Tibial nerve (tissue), 4 donors: ENCODE measurements around the gene MAST2. TPM values are rescaled to one million over a fixed set of nuclear protein-coding genes. Genes with fewer than 3 reads are reported as not detected.

ENCODE experiments used
- DNase-seq, 2 donors: peaks; one replicate each; pipeline ENCODE4 v3.0.0-alpha.2; 2019; ENCODE audit warnings: low spot score in 2 of 2
- H3K27ac ChIP-seq, 4 donors: fragments of 200-600 bp; sonication (generic) in 3 of 4; one replicate each; pipeline ENCODE4 v1.5.1; 2017 to 2019; ENCODE audit warnings: mild to moderate bottlenecking in 1 of 4
- H3K27me3 ChIP-seq, 2 donors: fragments of 200-600 bp; sonication (generic) in 1 of 2; one replicate each; pipeline versions ENCODE4 v1.5.1 to v1.6.0; 2017 to 2019
- H3K36me3 ChIP-seq, 3 donors: fragments of 200-600 bp; sonication (generic); one replicate each; pipeline ENCODE4 v1.5.1; 2018 to 2019
- H3K4me1 ChIP-seq, 4 donors: fragments of 200-600 bp; sonication (generic) in 3 of 4; one replicate each; pipeline ENCODE4 v1.5.1; 2017 to 2019
- H3K4me3 ChIP-seq, 4 donors: fragments of 200-600 bp; sonication (generic) in 3 of 4; one replicate each; pipeline ENCODE4 v1.5.1; 2017 to 2019; ENCODE audit warnings: mild to moderate bottlenecking in 1 of 4, moderate library complexity in 1 of 4
- H3K9me3 ChIP-seq, 4 donors: fragments of 200-600 bp; sonication (generic) in 3 of 4; one replicate each; pipeline ENCODE4 v1.5.1; 2017 to 2019
- EP300 ChIP-seq, 2 donors: sonication (generic); formaldehyde crosslinking; IDR thresholded peaks; one replicate each; pipeline ENCODE4 v1.6.1; 2017; ENCODE audit warnings: antibody characterized with exemption in 2 of 2, mild to moderate bottlenecking in 1 of 2
- POLR2A ChIP-seq, 2 donors: fragments of 450-650 bp; IDR thresholded peaks; one replicate each; pipeline ENCODE4 v1.6.1; 2017; ENCODE audit warnings: antibody characterized with exemption in 2 of 2, mild to moderate bottlenecking in 2 of 2, moderate library complexity in 2 of 2
- WGBS, 2 donors: methylation state at CpG; one replicate each; pipeline ENCODE4 v1.1.5; 2018; 5-methylcytosine and 5-hydroxymethylcytosine counted together
- total RNA-seq, 4 donors: library from RNA; depleted of rRNA; stranded (reverse); fragments of >200 nt; gene quantifications; one replicate each; pipeline ENCODE4 v1.1.0, GENCODE V29; 2016
- TF ChIP-seq, protein P1 (sequence below), 5 experiments: fragments of 200-600 bp in 3 of 5; fragments of 450-650 bp in 2 of 5; sonication (generic) in 3 of 5; IDR thresholded peaks; one replicate each; pipeline ENCODE4 v1.5.1; 2016 to 2019; ENCODE audit warnings: antibody characterized with exemption in 5 of 5, mild to moderate bottlenecking in 3 of 5, moderate library complexity in 2 of 5

MAST2 gene
- total RNA-seq, 4 donors from 2014 or later: 38.0 to 122 (median 57.1) TPM

GRCh38 chr1:45863218-45863617, 59.8 kb downstream of the MAST2 start:
- no peak overlapping the region for H3K27ac ChIP-seq
- peaks cover 0 to 25% (median 2%) of the 10 kb centered on the region in 4 donors for H3K4me1 ChIP-seq
- 37 to 44% methylated on average over 2 of the region's 2 CpGs for WGBS, 2 donors
- no peaks in the 10 kb centered on the region for H3K9me3 ChIP-seq
- TF ChIP-seq, protein P1, sequence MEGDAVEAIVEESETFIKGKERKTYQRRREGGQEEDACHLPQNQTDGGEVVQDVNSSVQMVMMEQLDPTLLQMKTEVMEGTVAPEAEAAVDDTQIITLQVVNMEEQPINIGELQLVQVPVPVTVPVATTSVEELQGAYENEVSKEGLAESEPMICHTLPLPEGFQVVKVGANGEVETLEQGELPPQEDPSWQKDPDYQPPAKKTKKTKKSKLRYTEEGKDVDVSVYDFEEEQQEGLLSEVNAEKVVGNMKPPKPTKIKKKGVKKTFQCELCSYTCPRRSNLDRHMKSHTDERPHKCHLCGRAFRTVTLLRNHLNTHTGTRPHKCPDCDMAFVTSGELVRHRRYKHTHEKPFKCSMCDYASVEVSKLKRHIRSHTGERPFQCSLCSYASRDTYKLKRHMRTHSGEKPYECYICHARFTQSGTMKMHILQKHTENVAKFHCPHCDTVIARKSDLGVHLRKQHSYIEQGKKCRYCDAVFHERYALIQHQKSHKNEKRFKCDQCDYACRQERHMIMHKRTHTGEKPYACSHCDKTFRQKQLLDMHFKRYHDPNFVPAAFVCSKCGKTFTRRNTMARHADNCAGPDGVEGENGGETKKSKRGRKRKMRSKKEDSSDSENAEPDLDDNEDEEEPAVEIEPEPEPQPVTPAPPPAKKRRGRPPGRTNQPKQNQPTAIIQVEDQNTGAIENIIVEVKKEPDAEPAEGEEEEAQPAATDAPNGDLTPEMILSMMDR (IDR thresholded peaks at IDR 0.05): no peak
- TF ChIP-seq EP300 (IDR thresholded peaks at IDR 0.05) (no peak), POLR2A (IDR thresholded peaks at IDR 0.05) (no peak)
- no peak for DNase-seq
- no peak overlapping the region for H3K4me3 ChIP-seq
- no peaks in the 10 kb centered on the region for H3K27me3 ChIP-seq
- no peaks in the 10 kb centered on the region for H3K36me3 ChIP-seq

GRCh38 chr1:45864167-45865106, 61.0 kb downstream of the MAST2 start:
- Histone ChIP-seq H3K9me3 (no peaks in the 10 kb centered on the region), H3K36me3 (no peaks in the 10 kb centered on the region), H3K4me1 (peaks cover 0 to 25% (median 2%) of the 10 kb centered on the region in 4 donors), H3K27ac (peak overlapping the region in 2 of 4 donors; percentile 42 to 62), H3K27me3 (no peaks in the 10 kb centered on the region), H3K4me3 (peak overlapping the region; percentile 4 to 39 (median 20))
- DNase-seq: no peak
- TF ChIP-seq, protein P1 (IDR thresholded peaks at IDR 0.05): no peak
- TF ChIP-seq POLR2A (IDR thresholded peaks at IDR 0.05): no peak
- TF ChIP-seq EP300 (IDR thresholded peaks at IDR 0.05): no peak
- WGBS, 2 donors: 23 to 27% methylated on average over 14 of the region's 14 CpGs

GRCh38 chr1:45867697-45868348, 64.4 kb downstream of the MAST2 start:
- 84 to 89% methylated on average over 2 of the region's 2 CpGs for WGBS, 2 donors
- TF ChIP-seq EP300 (IDR thresholded peaks at IDR 0.05) (no peak), POLR2A (IDR thresholded peaks at IDR 0.05) (no peak)
- TF ChIP-seq, protein P1 (IDR thresholded peaks at IDR 0.05): no peak
- peaks cover 0 to 32% (median 2%) of the 10 kb centered on the region in 4 donors for H3K4me1 ChIP-seq

GRCh38 chr1:45868861-45869260, 65.4 kb downstream of the MAST2 start:
- Histone ChIP-seq H3K27ac (peak overlapping the region in 1 of 4 donors; percentile 3), H3K27me3 (no peaks in the 10 kb centered on the region), H3K9me3 (no peaks in the 10 kb centered on the region), H3K4me1 (peaks cover 0 to 22% (median 0%) of the 10 kb centered on the region in 4 donors), H3K4me3 (no peak overlapping the region), H3K36me3 (no peaks in the 10 kb centered on the region)
- no peak for DNase-seq
- TF ChIP-seq POLR2A (IDR thresholded peaks at IDR 0.05): no peak
- TF ChIP-seq EP300 (IDR thresholded peaks at IDR 0.05): no peak
- TF ChIP-seq, protein P1 (IDR thresholded peaks at IDR 0.05): no peak

More at GRCh38 chr1:45867697-45868348, 64.4 kb downstream of the MAST2 start:
- no peak overlapping the region for H3K4me3 ChIP-seq
- no peaks in the 10 kb centered on the region for H3K9me3 ChIP-seq
- no peaks in the 10 kb centered on the region for H3K27me3 ChIP-seq
- no peaks in the 10 kb centered on the region for H3K36me3 ChIP-seq
- no peak for DNase-seq
- H3K27ac ChIP-seq: peak overlapping the region in 1 of 4 donors; percentile 13

DNA sequence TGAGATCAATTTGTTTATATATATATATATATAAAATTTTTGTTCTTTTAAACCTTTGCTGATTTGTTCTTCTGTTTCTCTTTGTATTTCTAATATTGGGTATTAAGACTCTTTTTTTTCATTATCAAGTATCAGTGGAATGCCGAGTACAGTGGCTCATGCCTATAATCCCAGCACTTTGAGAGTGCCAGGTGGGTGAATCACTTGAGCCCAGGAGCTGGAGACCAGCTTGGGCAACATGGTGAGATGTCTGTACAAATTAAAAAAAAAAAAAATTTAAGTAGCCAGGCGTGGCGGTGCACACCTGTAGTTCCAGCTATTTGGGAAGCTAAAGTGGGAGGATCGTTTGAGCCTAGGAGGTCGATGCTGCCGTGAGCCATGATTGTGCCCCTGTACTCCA, 67.1 kb downstream of the MAST2 start:
- TF ChIP-seq, protein P1 (IDR thresholded peaks at IDR 0.05): no peak
- TF ChIP-seq EP300 (IDR thresholded peaks at IDR 0.05): no peak
- WGBS, 2 donors: 95 to 97% methylated on average over 6 of the region's 6 CpGs
- Histone ChIP-seq H3K27me3 (no peaks in the 10 kb centered on the region), H3K9me3 (no peaks in the 10 kb centered on the region), H3K4me3 (no peak overlapping the region), H3K4me1 (peaks cover 0 to 10% (median 0%) of the 10 kb centered on the region in 4 donors), H3K36me3 (no peaks in the 10 kb centered on the region), H3K27ac (peak overlapping the region in 1 of 4 donors; percentile 44)
- no peak for DNase-seq
